MCF 10A (cell line): ENCODE measurements around the gene GDAP1L1. TPM values are rescaled to one million over a fixed set of nuclear protein-coding genes. Genes with fewer than 3 reads are reported as not detected.
A peak's percentile ranks its signal among the peaks of the same experiment; 100 is the strongest.

Source experiments
- BruUV-seq: library from RNA; stranded (reverse); fragments of 400-500 nt; replicated peaks from 2 replicates; lab custom pipeline; 2021; lab: Mats Ljungman, UMichigan
- CTCF ChIA-PET: fragments of 300-600 bp; sonication (Branson Sonifier 250); formaldehyde crosslinking; extraction: SDS; loops from one replicate; lab custom pipeline; 2021; ENCODE audit warnings: antibody characterized with exemption, inconsistent platforms; lab: Yijun Ruan, JAX
- POLR2A ChIA-PET: fragments of 300-600, 350-650 bp; sonication (Branson Sonifier 250); formaldehyde crosslinking; extraction: SDS; loops from one replicate; lab custom pipeline; 2020; ENCODE audit warnings: antibody characterized with exemption, inconsistent platforms; lab: Yijun Ruan, JAX
- DNase-seq: peaks from one replicate; pipeline ENCODE4 v3.0.0-alpha.2; 2018; ENCODE audit not compliant: unreplicated experiment
- H3K27ac Mint-ChIP-seq: one replicate; pipeline ENCODE4 v1.8.0; 2022; ENCODE audit warnings: mild to moderate bottlenecking, low read depth, mixed read lengths; ENCODE audit not compliant: unreplicated experiment
- H3K27me3 Mint-ChIP-seq: one replicate; pipeline ENCODE4 v1.8.0; 2022; ENCODE audit warnings: mixed read lengths; ENCODE audit not compliant: insufficient read depth, unreplicated experiment
- H3K36me3 Mint-ChIP-seq: one replicate; pipeline ENCODE4 v1.8.0; 2022; ENCODE audit warnings: mild to moderate bottlenecking, moderate library complexity, mixed read lengths; ENCODE audit not compliant: insufficient read depth, unreplicated experiment
- H3K4me1 Mint-ChIP-seq: one replicate; pipeline ENCODE4 v1.8.0; 2022; ENCODE audit warnings: mixed read lengths; ENCODE audit not compliant: insufficient read depth, unreplicated experiment
- H3K4me3 Mint-ChIP-seq: one replicate; pipeline ENCODE4 v1.8.0; 2022; ENCODE audit warnings: mild to moderate bottlenecking, moderate library complexity, mixed read lengths; ENCODE audit not compliant: unreplicated experiment
- H3K9me3 Mint-ChIP-seq: one replicate; pipeline ENCODE4 v1.8.0; 2022; ENCODE audit warnings: mixed read lengths; ENCODE audit not compliant: unreplicated experiment
- CTCF ChIP-seq: fragments of 200-600 bp; IDR thresholded peaks from one replicate; pipeline ENCODE4 v1.8.0; 2022; ENCODE audit warnings: antibody characterized with exemption, mild to moderate bottlenecking; ENCODE audit not compliant: unreplicated experiment
- intact Hi-C: fragments of 100-400 bp; cut with micrococcal nuclease; formaldehyde crosslinking; loops from 2 replicates; pipeline ENCODE4 v1.14.1; 2022
- total RNA-seq: library from RNA; stranded (reverse); gene quantifications from 2 replicates; pipeline ENCODE4 v1.2.3, GENCODE V29; 2022

The GDAP1L1 gene
- total RNA-seq, 1 experiment from 2014 or later, result 0.37 TPM

- no peak for TF ChIP-seq CTCF
- peak; percentile 81 for DNase-seq
- intact Hi-C loops, result no loop called here
- no TSS peak for BruUV-seq
- H3K4me3 Mint-ChIP-seq, result peak overlapping the region; percentile 47
- POLR2A ChIA-PET, result interaction anchor here (0.6 to 1.3 kb wide), 3 partner anchors 11 to 527 kb away, joined by 3 to 4 read pairs (median 4); no protein-coding TSS in a partner anchor
- peak overlapping the region; percentile 92 for H3K27ac Mint-ChIP-seq
- H3K4me1 Mint-ChIP-seq, result peaks cover 8% of the 10 kb centered on the region
- no peaks in the 10 kb centered on the region for H3K9me3 Mint-ChIP-seq
- H3K27me3 Mint-ChIP-seq, result no peaks in the 10 kb centered on the region
- CTCF ChIA-PET, result interaction anchor here (1.5 kb wide), 1 partner anchor 32 kb away, joined by 4 read pairs; the partner anchor contains the start of gene FITM2
- peaks cover 6% of the 10 kb centered on the region for H3K36me3 Mint-ChIP-seq
These were observed 32.1 kb downstream of the GDAP1L1 start for GRCh38 chr20:44279228-44279627.

GRCh38 chr20:44280387-44280786, 33.3 kb downstream of the GDAP1L1 start:
- no TSS peak for BruUV-seq
- Mint-ChIP-seq H3K4me1 (peaks cover 8% of the 10 kb centered on the region), H3K27me3 (no peaks in the 10 kb centered on the region), H3K4me3 (no peak overlapping the region), H3K27ac (no peak overlapping the region), H3K36me3 (peaks cover 6% of the 10 kb centered on the region), H3K9me3 (no peaks in the 10 kb centered on the region)
- intact Hi-C loops, result no loop called here
- DNase-seq, result peak; percentile 27
- ChIA-PET POLR2A (interaction anchor here (0.8 to 1.6 kb wide), 2 partner anchors 30 to 80 kb away, joined by 4 to 6 read pairs; partner anchors contain the start of gene FITM2), CTCF (interaction anchor here (0.8 kb wide), 1 partner anchor 27 kb away, joined by 3 read pairs; no protein-coding TSS in a partner anchor)
- TF ChIP-seq CTCF, result no peak

- ChIA-PET CTCF (interaction anchor here (0.6 to 2.2 kb wide), 6 partner anchors 18 to 226 kb away, joined by 3 to 9 read pairs (median 4); partner anchors contain the start of gene FITM2), POLR2A (interaction anchor here (1.2 to 1.5 kb wide), 2 partner anchors 30 to 70 kb away, joined by 4 read pairs; no protein-coding TSS in a partner anchor)
- DNase-seq, result no peak
- Mint-ChIP-seq H3K4me1 (peaks cover 8% of the 10 kb centered on the region), H3K36me3 (peaks cover 6% of the 10 kb centered on the region), H3K9me3 (no peaks in the 10 kb centered on the region), H3K4me3 (no peak overlapping the region), H3K27ac (no peak overlapping the region), H3K27me3 (no peaks in the 10 kb centered on the region)
- intact Hi-C loops, result no loop called here
- TF ChIP-seq CTCF, result no peak
- no TSS peak for BruUV-seq
These were observed 35.1 kb downstream of the GDAP1L1 start for GRCh38 chr20:44282192-44282591.

- no peak for DNase-seq
- Mint-ChIP-seq H3K9me3 (no peaks in the 10 kb centered on the region), H3K27me3 (no peaks in the 10 kb centered on the region), H3K4me1 (peaks cover 6% of the 10 kb centered on the region), H3K36me3 (peaks cover 3% of the 10 kb centered on the region), H3K4me3 (no peak overlapping the region), H3K27ac (no peak overlapping the region)
- no peak for TF ChIP-seq CTCF
- BruUV-seq, result no TSS peak
- ChIA-PET CTCF (interaction anchor here (0.7 to 1.9 kb wide), 3 partner anchors 16 to 28 kb away, joined by 4 to 12 read pairs (median 4); partner anchors contain the start of gene FITM2), POLR2A (no interaction called here)
- intact Hi-C loops, result no loop called here
These were observed 36.9 kb downstream of the GDAP1L1 start for GRCh38 chr20:44284032-44284431.
